DOHH2 (cell line): ENCODE measurements around the gene PTMS.

Experiments
- H3F3A ChIP-seq: fragments of 200-600 bp; sonication (generic), shearing (Covaris generic); 2 replicates; pipeline ENCODE4 v1.6.0; 2016; ENCODE audit warnings: antibody characterized with exemption, mild to moderate bottlenecking; ENCODE audit not compliant: control insufficient read depth, insufficient read depth
- H3K27ac ChIP-seq: fragments of 200-600 bp; sonication (generic); 2 replicates; pipeline ENCODE4 v1.5.1; 2014; ENCODE audit warnings: low read depth, mild to moderate bottlenecking, low read length, moderate library complexity
- H3K27me3 ChIP-seq: fragments of 200-600 bp; sonication (generic); 2 replicates; pipeline ENCODE4 v1.6.1; 2014; ENCODE audit warnings: mild to moderate bottlenecking, low read length, mixed read lengths; ENCODE audit not compliant: control insufficient read depth
- H3K36me3 ChIP-seq: fragments of 200-600 bp; sonication (generic); 2 replicates; pipeline ENCODE4 v1.6.1; 2014; ENCODE audit warnings: mild to moderate bottlenecking, low read length, moderate library complexity, mixed read lengths; ENCODE audit not compliant: control insufficient read depth
- H3K4me1 ChIP-seq: fragments of 200-600 bp; sonication (generic); 2 replicates; pipeline ENCODE4 v1.6.1; 2014; ENCODE audit warnings: mild to moderate bottlenecking, low read length, mixed read lengths; ENCODE audit not compliant: control insufficient read depth
- H3K4me2 ChIP-seq: fragments of 200-600 bp; sonication (generic); 2 replicates; pipeline ENCODE4 v1.6.0; 2014; ENCODE audit warnings: mild to moderate bottlenecking, low read length, moderate library complexity
- H3K4me3 ChIP-seq: fragments of 200-600 bp; sonication (generic); 2 replicates; pipeline ENCODE4 v1.5.1; 2014; ENCODE audit warnings: mild to moderate bottlenecking, low read length, mixed read lengths
- H3K79me2 ChIP-seq: fragments of 200-600 bp; sonication (generic); 2 replicates; pipeline ENCODE4 v1.6.1; 2014; ENCODE audit warnings: mild to moderate bottlenecking, low read length, mixed read lengths; ENCODE audit not compliant: control insufficient read depth
- H3K9me2 ChIP-seq: fragments of 200-600 bp; sonication (generic); replicated peaks from 2 replicates; pipeline ENCODE4 v1.6.1; 2014; ENCODE audit warnings: mild to moderate bottlenecking, low read length, mixed read lengths; ENCODE audit not compliant: control insufficient read depth
- H3K9me3 ChIP-seq: fragments of 200-600 bp; sonication (generic); 2 replicates; pipeline ENCODE4 v1.6.1; 2014; ENCODE audit warnings: antibody characterized with exemption, low read length, mixed read lengths; ENCODE audit not compliant: control insufficient read depth, insufficient read depth
- H4K20me1 ChIP-seq: fragments of 200-600 bp; sonication (generic); 2 replicates; pipeline ENCODE4 v1.6.0; 2014; ENCODE audit warnings: low read depth, mild to moderate bottlenecking, antibody characterized with exemption, low read length, moderate library complexity; ENCODE audit not compliant: control insufficient read depth, insufficient read depth
- EZH2phosphoT487 ChIP-seq: fragments of 200-600 bp; sonication (generic); IDR thresholded peaks from 2 replicates; pipeline ENCODE4 v1.6.1; 2017; ENCODE audit warnings: borderline replicate concordance, mild to moderate bottlenecking, antibody characterized with exemption, low read length, moderate library complexity, mixed read lengths
- TF ChIP-seq, protein P1 (sequence below): fragments of 200-600 bp; sonication (generic); IDR thresholded peaks from one replicate; pipeline ENCODE4 v1.5.1; 2014; ENCODE audit warnings: antibody characterized with exemption, mild to moderate bottlenecking, low read depth, low read length; ENCODE audit not compliant: poor library complexity, severe bottlenecking

The PTMS gene

DNA sequence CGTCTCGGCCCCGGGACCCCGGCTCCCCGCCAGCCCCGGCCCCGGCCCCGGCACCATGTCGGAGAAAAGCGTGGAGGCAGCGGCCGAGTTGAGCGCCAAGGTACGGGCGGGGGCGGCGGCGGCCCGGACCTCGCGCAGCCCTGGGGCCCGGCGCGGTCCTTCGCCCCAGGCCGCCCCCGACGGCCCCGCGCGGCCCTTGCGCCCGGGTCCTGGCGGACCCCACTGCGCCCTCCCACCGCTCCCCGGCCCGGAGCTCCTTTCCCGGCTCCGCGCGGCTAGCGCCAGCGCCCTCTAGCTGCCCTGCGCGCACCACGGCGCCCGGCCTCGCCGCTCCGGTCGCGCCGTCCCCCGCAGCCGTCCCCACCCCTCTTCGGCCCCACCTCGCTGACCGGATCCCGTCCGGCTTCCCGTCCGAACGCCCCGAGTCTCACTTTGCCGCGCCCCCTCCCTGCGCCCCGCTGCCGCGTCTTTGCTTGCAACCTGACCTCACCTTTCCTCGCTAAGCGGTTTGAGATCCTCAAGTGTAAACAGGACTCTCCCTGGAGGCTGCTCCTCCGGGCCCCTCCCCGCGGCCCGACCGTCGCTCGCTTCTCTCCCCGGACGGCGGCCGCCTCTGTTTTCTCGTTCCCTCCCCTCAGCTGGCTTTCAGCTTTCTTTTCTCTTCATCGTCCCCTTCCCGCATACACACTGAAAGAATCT, 637 bp downstream of the PTMS start:
- no peaks in the 10 kb centered on the region for H3K27me3 ChIP-seq
- H3K27ac ChIP-seq = no peak overlapping the region
- no peaks in the 10 kb centered on the region for H3K36me3 ChIP-seq
- H3K79me2 ChIP-seq = peaks cover 9% of the 10 kb centered on the region
- H3K4me2 ChIP-seq = peak overlapping the region; percentile 64
- TF ChIP-seq, protein P1, sequence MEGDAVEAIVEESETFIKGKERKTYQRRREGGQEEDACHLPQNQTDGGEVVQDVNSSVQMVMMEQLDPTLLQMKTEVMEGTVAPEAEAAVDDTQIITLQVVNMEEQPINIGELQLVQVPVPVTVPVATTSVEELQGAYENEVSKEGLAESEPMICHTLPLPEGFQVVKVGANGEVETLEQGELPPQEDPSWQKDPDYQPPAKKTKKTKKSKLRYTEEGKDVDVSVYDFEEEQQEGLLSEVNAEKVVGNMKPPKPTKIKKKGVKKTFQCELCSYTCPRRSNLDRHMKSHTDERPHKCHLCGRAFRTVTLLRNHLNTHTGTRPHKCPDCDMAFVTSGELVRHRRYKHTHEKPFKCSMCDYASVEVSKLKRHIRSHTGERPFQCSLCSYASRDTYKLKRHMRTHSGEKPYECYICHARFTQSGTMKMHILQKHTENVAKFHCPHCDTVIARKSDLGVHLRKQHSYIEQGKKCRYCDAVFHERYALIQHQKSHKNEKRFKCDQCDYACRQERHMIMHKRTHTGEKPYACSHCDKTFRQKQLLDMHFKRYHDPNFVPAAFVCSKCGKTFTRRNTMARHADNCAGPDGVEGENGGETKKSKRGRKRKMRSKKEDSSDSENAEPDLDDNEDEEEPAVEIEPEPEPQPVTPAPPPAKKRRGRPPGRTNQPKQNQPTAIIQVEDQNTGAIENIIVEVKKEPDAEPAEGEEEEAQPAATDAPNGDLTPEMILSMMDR = peak; percentile 69
- TF ChIP-seq EZH2phosphoT487 = no peak
- H3F3A ChIP-seq = peaks cover 13% of the 10 kb centered on the region
- H3K4me3 ChIP-seq = peak overlapping the region; percentile 77
- peaks cover 3% of the 10 kb centered on the region; the same call in 1 of the 2 replicates for H4K20me1 ChIP-seq
- H3K9me3 ChIP-seq = no peaks in the 10 kb centered on the region
- peaks cover 37% of the 10 kb centered on the region for H3K4me1 ChIP-seq
- H3K9me2 ChIP-seq = no peaks in the 10 kb centered on the region

DNA sequence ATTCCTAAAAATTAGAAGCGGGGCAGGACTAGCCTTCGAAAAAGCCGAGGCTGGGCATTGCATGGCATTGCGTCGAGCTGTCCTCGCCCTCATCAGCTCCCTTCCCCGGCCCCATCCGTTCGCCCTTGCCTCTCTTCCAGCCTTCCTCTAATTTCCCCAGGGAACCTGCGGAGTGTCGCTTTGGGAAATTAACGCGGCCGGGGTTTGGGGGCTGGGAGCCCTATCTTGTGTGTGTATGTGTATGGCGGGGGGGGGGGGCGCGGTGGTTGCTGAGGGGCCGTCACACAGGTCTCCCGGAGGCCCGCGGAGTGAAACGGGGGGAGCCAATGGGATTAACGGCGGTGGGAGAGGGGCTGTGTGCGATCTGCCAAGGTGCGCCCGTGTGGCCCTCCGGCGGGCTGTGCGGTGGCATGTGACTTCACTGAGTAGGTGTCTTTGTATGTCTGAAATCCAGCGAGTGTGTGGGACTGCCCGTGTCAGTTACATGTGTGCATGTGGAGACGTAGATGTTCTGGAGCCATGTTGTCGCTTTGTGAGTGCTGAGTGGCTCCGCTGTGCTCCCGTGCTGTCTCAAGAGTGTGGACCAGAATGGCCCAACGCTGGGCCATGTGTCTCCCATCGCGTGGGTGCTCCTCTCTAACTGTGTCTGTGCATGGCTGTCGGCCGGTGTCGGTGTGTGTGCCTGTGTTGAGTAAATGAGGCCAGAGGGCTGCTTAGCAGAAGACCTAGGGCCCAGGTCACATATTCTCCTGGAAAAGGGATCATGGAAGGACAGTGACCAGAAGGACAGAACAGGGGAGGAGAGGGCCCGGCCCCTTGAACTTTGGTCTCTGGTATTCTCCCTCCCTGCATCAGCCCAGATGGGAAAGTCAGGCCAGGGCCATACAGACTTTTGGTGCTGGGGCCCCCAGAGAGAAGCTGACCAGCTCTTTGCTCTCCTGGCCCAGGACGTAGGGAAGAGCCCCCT, 1.5 kb downstream of the PTMS start:
- no peaks in the 10 kb centered on the region for H3K36me3 ChIP-seq
- peak overlapping the region; percentile 77 for H3K4me3 ChIP-seq
- no peaks in the 10 kb centered on the region for H3K9me3 ChIP-seq
- no peaks in the 10 kb centered on the region for H3K27me3 ChIP-seq
- peaks cover 13% of the 10 kb centered on the region for H3F3A ChIP-seq
- peak overlapping the region; percentile 60 for H3K4me2 ChIP-seq
- TF ChIP-seq, protein P1 = no peak
- no peak for TF ChIP-seq EZH2phosphoT487
- no peaks in the 10 kb centered on the region for H3K9me2 ChIP-seq
- H3K79me2 ChIP-seq = peaks cover 9% of the 10 kb centered on the region
- peaks cover 37% of the 10 kb centered on the region for H3K4me1 ChIP-seq
- peaks cover 3% of the 10 kb centered on the region; the same call in 1 of the 2 replicates for H4K20me1 ChIP-seq
- no peak overlapping the region for H3K27ac ChIP-seq

DNA sequence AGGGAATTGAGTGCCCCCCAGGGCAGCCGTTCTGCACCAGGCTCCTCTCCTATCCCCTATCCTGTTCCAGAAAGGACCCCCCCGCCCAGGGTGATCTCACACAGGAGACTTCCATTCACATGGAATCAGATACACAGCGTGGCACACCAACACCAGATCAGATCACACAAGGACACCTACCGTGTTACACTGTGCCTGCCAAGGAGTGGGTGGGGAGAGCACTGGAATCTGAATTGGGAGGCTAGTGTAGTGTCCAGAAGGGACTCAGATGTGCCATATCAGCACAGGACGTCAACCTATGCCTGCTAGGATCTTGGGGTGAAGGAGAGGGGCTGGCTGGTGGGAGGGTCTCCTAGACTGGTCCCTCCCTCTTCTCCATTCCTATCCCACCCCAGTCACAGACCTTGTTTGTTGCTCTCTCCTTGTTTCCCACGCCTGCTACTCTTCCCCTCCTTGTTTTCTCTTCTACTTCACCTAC, 2.3 kb downstream of the PTMS start:
- H3K79me2 ChIP-seq = peaks cover 9% of the 10 kb centered on the region
- H3K9me3 ChIP-seq = no peaks in the 10 kb centered on the region
- H3K4me2 ChIP-seq = no peak overlapping the region
- H3K36me3 ChIP-seq = no peaks in the 10 kb centered on the region
- no peaks in the 10 kb centered on the region for H3K9me2 ChIP-seq
- peaks cover 35% of the 10 kb centered on the region for H3K4me1 ChIP-seq
- TF ChIP-seq, protein P1 = no peak
- no peak for TF ChIP-seq EZH2phosphoT487
- peaks cover 3% of the 10 kb centered on the region; the same call in 1 of the 2 replicates for H4K20me1 ChIP-seq
- no peak overlapping the region for H3K4me3 ChIP-seq
- H3K27me3 ChIP-seq = peaks cover 8% of the 10 kb centered on the region
- H3K27ac ChIP-seq = no peak overlapping the region
- peaks cover 12% of the 10 kb centered on the region for H3F3A ChIP-seq
